ENCODE measurements around the gene MRPL23. TPM values are rescaled to one million over a fixed set of nuclear protein-coding genes. Genes with fewer than 3 reads are reported as not detected.

The MRPL23 gene
- total RNA-seq, 1 donor from 2014 or later, result 107 TPM

GRCh38 chr11:1942558-1943260, 4.4 kb upstream of the MRPL23 start:
- intact Hi-C loops (cut with DNase I), result no loop called here
- DNase-seq (ENCODE audit: missing footprints) (peak; percentile 17), ATAC-seq (no peak)

DNA sequence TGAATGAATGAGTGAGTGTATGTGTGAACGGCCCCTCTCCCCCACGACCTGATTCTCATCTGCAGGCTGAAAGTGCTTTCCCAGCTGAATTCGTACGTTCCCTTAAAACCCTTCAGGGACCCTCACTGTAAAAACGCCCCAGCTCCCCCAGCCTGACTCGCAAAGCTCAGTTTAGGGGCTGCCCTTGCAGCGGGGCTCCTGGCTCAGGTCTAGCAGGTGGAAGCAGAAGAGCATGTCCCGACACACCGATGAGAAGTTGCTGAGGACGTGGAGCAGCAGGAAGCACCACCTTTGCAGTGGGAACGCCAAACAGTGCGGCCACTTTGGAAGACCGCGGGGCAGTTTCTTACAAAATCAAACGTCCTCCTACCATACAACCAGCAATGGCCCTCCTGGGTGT, 3.6 kb upstream of the MRPL23 start:
- DNase-seq (ENCODE audit: missing footprints) (peak; percentile 14), ATAC-seq (no peak)
- intact Hi-C loops (cut with DNase I), result no loop called here

DNA sequence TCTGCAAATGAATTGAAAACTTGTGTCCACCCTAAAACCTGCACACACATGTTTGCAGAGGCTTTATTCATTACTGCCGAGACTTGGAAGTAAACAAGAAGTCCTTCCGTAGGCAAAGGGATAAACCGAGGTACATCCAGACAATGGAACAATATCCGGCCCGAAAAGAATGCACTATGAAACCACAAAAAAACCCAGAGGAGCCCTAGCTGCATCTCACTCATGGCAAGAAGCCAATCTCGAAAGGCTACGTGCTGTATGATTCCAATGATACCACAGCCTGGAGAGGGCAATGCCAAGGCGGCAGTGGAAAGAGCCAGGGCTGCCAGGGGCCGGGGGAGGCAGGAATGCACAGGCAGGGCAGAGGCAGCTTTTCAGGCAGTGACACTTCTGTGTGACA, 3.2 kb upstream of the MRPL23 start:
- ATAC-seq (no peak), DNase-seq (ENCODE audit: missing footprints) (peak; percentile 67)
- intact Hi-C loops (cut with DNase I), result no loop called here

DNA sequence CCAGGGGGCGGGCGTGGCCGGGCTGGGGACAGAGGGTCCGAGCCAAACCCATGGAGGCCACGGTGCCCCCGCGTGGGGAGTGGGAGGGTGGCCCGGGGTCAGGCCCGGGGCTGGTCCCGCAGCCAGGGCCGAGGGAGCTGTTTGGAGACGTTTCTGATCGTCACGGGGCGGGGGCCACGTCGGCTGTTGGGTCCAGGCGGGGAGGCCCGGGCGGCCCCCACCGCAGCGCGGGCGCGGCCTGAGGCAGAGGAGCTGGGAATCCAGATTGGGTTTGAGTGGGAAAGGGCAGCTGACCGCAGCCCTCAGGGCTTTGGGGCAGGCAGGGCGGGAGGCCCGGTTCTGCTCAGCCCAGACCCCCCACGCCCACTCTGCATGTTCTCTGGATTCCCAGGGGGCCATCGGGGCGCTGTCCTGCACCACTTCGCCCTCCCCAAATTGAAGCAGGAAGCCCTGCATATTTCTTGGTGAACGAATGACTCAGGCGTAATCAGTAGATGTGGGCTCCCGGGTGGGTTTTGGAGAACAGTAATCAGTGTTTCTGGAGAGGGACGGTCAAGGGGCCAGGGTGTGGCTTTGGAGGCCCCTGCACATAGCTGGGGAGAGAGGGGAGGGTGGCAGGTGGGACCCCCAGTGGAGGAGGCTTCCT, 583 bp downstream of the MRPL23 start:
- DNase-seq (ENCODE audit: missing footprints) (no peak), ATAC-seq (peak; percentile 53)
- intact Hi-C loops (cut with DNase I), result no loop called here

GRCh38 chr11:1948389-1948788, 1.3 kb downstream of the MRPL23 start:
- ATAC-seq (peak; percentile 54), DNase-seq (ENCODE audit: missing footprints) (peak; percentile 71)
- intact Hi-C loops (cut with DNase I), result no loop called here

GRCh38 chr11:1949302-1949701, 2.2 kb downstream of the MRPL23 start:
- ATAC-seq (no peak), DNase-seq (ENCODE audit: missing footprints) (peak; percentile 53)
- intact Hi-C loops (cut with DNase I), result no loop called here

DNA sequence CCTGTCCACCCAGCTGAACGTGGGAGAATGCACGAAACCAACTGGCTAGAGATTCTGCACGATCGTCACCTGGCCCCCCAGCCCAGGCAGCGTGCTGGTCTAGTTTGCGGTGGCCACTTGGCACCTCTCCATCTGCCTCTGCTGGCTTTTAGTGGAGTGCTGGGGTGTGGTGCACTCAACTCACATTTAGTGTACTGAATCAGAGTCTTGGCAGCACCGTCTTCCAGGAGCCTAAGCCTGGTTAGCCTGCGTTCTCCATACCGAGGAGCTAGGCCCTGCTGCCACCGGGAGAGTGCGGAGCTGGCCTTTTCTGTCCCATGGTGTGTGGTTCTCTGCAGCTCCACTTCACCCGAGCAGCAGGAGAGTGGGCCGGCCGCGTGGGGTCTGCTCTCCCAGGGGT, 2.8 kb downstream of the MRPL23 start:
- ATAC-seq (no peak), DNase-seq (ENCODE audit: missing footprints) (no peak)
- intact Hi-C loops (cut with DNase I), result no loop called here

- ATAC-seq (no peak), DNase-seq (ENCODE audit: missing footprints) (no peak)
- intact Hi-C loops (cut with DNase I), result no loop called here
Measured at GRCh38 chr11:1952806-1953482, 5.8 kb downstream of the MRPL23 start.

- DNase-seq (ENCODE audit: missing footprints) (peak; percentile 50), ATAC-seq (peak; percentile 54)
- intact Hi-C loops (cut with DNase I), result no loop called here
Measured at GRCh38 chr11:1953489-1954266, 6.5 kb downstream of the MRPL23 start.

GRCh38 chr11:1958367-1958766, 11.2 kb downstream of the MRPL23 start:
- intact Hi-C loops (cut with DNase I), result no loop called here
- ATAC-seq, result no peak

GRCh38 chr11:1959786-1960185, 12.7 kb downstream of the MRPL23 start:
- intact Hi-C loops (cut with DNase I), result no loop called here
- no peak for ATAC-seq
- DNase-seq (ENCODE audit: missing footprints), result no peak

More at GRCh38 chr11:1958367-1958766, 11.2 kb downstream of the MRPL23 start:
- DNase-seq (ENCODE audit: missing footprints), result no peak

DNA sequence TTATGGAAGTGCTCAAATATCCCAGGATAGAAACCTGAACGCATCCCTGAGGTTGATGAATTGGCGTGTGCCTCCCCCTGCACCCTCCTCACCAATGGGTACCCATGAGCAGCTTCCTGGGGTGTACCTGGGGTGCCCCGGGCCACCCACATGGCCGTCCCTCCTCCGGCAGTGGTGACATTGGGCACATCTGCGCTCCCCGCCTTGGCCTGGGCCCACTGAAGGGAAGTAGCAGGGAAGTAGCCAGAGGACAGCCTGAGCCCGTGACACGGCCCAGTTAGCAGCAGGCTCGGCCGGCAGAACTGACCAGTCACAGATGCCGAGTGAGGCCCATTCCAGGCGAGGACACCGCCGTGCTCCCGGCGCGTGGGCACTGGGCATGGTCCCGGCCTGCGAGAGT, 16.7 kb downstream of the MRPL23 start:
- ATAC-seq (no peak), DNase-seq (ENCODE audit: missing footprints) (no peak)
- intact Hi-C loops (cut with DNase I), result no loop called here

GRCh38 chr11:1964348-1964747, 17.2 kb downstream of the MRPL23 start:
- intact Hi-C loops (cut with DNase I), result no loop called here
- ATAC-seq (no peak), DNase-seq (ENCODE audit: missing footprints) (no peak)

- intact Hi-C loops (cut with DNase I), result no loop called here
- peak; percentile 32 for DNase-seq (ENCODE audit: missing footprints)
- no peak for ATAC-seq
Measured at GRCh38 chr11:1964955-1965354, 17.8 kb downstream of the MRPL23 start.

- ATAC-seq, result no peak
Measured at GRCh38 chr11:1966531-1966930, 19.4 kb downstream of the MRPL23 start.

DNA sequence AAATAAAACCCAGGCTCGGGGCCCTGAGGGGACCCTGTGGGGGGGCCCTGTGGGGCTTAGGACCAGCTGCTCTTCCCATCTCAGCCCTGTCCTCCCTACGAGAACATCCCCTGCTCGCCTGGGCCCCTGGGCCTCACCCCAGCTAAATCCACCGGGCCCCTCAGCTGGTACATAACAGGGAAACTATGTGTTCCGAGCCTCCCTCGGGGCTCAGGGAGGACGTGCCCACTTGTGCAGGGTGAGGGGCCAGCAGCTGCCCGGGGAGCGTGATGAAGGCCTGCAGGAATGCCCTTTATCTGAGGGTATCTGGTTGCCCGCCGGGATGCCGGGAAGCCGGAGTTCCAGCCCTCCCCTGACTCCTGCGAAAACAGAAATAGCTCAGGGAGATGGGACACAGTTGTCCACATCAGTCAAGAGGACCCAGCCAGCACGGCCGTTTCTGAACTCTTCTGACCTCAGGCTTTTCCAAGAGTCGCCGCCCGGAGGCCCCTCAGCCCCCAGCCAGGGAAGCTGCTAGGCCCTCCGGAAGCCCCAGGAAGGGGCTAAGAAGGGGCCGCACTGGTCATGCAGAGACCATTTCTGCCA, 20.6 kb downstream of the MRPL23 start:
- intact Hi-C loops (cut with DNase I), result no loop called here
- DNase-seq (ENCODE audit: missing footprints) (no peak), ATAC-seq (peak; percentile 44)

More at GRCh38 chr11:1966531-1966930, 19.4 kb downstream of the MRPL23 start:
- intact Hi-C loops (cut with DNase I), result no loop called here
- DNase-seq (ENCODE audit: missing footprints), result no peak

GRCh38 chr11:1968454-1969002, 21.4 kb downstream of the MRPL23 start:
- ATAC-seq (peak; percentile 36), DNase-seq (ENCODE audit: missing footprints) (no peak)
- intact Hi-C loops (cut with DNase I), result no loop called here

GRCh38 chr11:1969035-1969434, 21.9 kb downstream of the MRPL23 start:
- intact Hi-C loops (cut with DNase I), result no loop called here
- ATAC-seq (peak; percentile 59), DNase-seq (ENCODE audit: missing footprints) (no peak)

- intact Hi-C loops (cut with DNase I), result no loop called here
- no peak for DNase-seq (ENCODE audit: missing footprints)
- ATAC-seq, result no peak
Measured at GRCh38 chr11:1969776-1970175, 22.6 kb downstream of the MRPL23 start.

Data from Right ventricle myocardium inferior (tissue), 1 donor.